ENCODE measurements around the gene SLC35F1.

- no peak for TF ChIP-seq CTCF (IDR thresholded peaks at IDR 0.05)
- no peak for TF ChIP-seq EZH2 (IDR thresholded peaks at IDR 0.05)
- TF ChIP-seq EZH2phosphoT487 (IDR thresholded peaks at IDR 0.05), result no peak
Measured at GRCh38 chr6:118294906-118295305, 387.8 kb downstream of the SLC35F1 start.
